ENCODE results near the gene DSEL.
A peak's percentile ranks its signal among the peaks of the same experiment; 100 is the strongest.

Gene DSEL

DNA sequence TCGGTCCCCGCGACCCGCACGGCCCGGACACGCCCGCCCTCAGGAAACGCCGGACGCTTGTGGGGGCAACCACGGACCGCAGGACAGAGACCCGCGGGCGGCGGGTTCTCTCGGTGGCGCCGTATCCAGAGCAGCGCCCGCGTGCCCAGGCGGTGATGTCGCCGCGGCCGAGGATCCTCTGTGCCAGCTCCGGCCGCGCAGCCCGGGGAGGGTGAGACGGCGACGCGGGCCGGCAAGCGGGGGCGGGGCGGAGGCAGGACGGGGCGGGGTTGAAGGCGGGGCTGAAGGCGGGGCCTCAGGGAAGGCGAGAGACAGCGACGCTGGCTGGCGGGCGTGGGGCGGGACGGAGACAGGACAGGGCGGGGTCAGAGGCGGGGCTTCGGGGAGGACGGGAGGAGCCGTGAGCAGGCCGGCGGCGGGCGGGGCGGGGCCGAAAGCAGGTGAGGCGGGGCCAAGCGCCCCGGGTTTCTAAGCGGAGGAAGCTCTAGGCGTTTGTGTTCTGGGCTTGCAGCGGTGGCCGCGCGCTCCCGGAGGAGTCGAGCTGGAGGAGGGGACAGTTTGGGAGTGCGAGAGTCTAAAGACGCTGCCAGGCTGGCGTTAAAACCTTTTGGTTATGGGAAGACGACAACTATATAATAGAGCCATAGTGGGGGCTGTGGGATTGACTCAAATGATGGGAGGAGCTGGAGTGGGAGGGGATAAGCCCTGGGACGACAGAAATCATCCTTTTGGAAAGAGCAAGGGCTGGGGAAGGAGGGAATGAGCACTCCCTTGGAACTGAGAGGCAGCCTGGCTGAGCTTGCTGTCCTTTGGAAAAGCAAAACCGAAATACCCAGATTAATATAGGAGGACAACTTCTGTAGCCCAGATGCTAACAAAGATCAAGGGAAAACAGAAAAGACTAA, at the start of gene DSEL:
TSS of gene DSEL (minus strand) at position 182 of the 905 bp plus-strand sequence. CDS start 2,112 bp downstream, outside the sequence.
- peak; percentile 98 for DNase-seq

GRCh38 chr18:67553437-67553836, 36.9 kb upstream of the DSEL start:
- peak; percentile 56 for DNase-seq

DNA sequence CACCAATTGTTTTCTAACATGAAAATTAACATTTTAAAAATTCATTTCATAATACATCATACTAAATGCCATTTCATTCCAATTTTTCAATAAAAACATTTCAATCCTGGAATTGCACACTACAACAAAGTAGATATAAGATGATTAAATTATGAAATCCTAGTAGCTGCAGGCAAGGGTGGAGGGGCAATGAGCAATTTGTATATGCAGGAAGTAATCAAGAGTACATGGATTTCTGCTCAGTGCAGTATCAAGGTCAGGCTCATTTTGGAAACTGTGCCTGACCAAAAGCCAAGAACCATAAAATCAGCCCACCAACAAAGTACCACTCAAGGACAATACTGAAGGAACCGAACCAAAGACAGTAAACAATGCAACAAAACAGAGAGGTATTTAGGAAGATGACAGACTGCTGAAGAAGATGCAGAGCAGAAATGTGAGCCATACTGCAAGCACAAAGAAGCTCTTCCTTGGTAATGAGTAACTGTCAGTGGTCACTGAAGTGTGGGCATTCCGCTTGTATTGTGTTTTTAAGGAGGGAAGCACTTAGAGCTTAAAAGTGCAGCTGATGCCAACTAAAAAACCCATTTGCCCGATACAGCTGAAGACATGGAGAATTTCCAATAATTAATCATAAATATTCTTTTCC, 34.5 kb upstream of the DSEL start:
- no peak for DNase-seq

DNA sequence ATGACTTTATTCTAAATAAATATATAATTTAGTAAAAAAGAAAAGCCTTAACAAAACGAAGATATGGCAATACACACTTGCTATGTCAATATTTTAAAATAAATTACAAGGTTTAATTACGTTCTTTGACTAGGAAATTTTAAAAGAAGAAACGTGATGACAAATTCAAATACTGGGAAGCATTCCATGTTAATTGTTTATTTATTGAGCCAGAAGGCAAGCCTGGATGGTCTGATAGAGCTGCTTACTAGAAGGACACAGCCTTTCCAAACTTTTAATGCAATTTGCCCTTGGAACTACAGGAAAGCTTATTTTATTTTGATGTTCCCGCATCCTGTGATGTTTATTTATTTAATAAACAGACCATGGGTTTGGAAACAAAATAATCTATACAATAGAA, 33.4 kb upstream of the DSEL start:
- peak; percentile 32 for DNase-seq

DNA sequence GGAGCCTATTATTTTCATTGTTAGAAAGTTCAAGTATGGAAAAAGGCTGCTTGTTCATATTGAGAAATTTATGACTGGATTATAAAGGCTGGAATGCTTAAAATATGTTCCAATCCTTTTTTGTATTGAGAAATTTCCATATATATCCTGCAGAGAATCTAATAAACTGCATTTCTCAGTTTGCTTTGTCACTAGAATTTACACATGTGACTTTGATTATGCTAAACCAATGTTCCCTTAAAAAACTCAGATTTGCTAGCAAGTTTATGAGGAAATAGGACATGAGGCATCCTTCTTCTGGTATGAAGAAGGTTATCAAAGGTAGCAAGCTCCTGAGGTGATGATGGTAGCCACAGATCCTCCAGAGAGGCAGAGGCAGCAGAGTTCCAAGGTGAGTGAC, 29.2 kb upstream of the DSEL start:
- DNase-seq: no peak

DNA sequence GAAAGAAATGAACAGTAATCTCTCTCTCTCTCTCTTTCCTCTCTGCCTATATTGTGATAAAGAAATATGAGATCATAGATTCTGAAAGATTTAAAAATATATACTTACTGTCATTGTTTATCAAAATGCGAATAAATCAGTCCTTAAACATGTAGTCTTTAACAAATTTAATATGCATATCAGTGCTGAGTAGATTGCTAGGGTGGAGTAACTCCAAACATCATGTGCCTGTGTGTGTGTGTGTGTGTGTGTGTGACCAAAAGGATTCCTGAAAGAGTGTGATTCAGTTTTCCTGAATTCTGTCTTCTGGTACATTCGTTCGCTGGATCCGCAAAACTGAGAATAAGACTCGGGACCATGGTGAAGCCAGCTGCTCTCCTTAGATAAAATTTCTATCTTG, 24.0 kb upstream of the DSEL start:
- DNase-seq: no peak

DNA sequence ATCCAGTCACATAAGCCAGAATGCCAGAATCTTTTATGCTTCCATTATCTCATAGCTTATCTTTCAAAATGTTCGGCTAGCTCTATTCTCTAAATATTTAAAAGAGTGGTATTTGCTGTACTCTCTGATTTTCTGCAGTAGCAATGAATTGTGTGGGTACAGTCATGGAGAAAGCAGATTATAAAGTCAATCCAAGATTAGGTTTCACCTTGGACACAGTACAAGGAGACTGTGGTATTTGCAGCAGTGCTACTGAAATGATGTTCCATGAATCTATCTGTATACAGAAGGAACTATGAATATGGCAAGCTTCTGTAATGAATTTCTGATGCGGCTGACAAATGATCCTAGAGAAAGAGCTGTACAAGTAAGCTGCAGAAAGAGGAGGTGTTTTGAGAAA, 15.4 kb upstream of the DSEL start:
- DNase-seq: no peak

GRCh38 chr18:67525328-67526099, 9.0 kb upstream of the DSEL start:
- DNase-seq: no peak

DNA sequence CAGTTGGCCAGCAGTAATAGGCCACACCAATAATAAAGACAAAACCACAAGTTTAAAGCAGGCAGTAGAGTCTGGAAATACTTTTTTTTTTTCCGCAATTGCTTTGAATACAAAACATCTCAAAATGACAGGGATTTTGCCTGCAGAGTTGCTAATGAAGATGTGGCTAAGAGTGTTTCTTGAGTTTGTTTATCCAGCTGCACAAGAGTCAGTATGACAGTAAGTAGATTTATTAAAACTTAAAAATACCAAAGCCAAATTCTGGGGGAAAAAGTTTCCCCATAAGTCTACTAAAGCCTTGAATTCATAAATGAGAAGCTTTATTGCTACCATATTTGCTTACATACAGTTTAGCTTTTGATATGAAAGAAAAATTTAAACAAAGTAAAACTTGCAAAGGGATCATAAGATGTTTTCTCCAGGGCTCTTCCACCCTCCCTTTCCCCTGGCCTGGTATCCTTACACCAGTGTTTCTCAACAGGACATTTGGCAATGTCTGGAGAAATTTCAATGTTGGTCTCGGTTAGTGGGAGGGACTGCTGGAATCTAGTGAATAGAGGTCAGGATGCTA, 3.9 kb upstream of the DSEL start:
- no peak for DNase-seq

GRCh38 chr18:67519592-67519991, 3.1 kb upstream of the DSEL start:
- no peak for DNase-seq

GRCh38 chr18:67518566-67518965, 2.0 kb upstream of the DSEL start:
- no peak for DNase-seq

DNA sequence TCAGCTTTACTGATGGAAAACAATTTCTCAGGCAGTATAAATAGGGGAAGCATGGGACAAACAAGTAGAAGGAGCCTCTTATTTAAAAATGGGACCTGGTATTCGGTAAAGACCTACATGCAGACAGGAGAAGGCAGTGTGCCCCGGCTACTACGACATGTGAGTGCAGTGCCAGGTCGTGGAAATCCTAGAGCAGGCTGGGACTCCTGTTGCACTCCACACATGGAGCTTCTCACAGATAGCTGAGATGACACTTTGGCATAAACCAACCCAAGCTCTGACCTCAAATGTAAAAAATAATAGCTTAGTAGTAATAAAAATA, 885 bp upstream of the DSEL start:
- peak; percentile 24 for DNase-seq

DNA sequence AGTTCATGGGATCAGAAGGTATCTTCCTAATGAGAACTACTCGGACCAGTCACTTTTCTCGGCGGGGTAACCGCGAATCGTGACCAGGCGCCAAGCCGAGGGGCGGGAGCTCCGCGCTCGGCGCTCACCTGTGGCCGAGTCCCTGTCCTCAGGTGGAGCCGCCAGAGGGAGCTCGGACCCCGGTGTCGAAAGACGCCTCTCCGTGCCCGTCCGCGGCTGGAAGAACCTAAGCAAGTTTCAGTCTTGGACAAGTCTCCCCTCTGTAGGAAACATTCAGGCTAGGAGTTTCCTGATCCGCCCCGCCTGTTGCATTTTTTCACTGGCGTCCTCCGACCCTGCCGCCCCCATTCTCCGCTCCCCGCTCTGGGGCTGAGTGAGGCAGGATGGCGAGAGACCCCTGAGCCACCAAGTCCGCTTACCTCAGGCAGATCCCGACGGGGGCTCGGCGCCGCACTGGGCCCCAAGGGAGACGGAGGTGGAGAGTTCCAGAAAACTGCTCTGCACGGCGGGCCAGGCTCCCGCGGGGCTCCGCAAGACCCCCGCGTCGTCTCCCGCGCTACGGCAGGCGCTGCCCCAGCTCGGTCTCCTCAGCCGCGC, 480 bp downstream of the DSEL start:
- peak; percentile 94 for DNase-seq

- no peak for DNase-seq
Measured at GRCh38 chr18:67514901-67515540, 1.5 kb downstream of the DSEL start.

DNA sequence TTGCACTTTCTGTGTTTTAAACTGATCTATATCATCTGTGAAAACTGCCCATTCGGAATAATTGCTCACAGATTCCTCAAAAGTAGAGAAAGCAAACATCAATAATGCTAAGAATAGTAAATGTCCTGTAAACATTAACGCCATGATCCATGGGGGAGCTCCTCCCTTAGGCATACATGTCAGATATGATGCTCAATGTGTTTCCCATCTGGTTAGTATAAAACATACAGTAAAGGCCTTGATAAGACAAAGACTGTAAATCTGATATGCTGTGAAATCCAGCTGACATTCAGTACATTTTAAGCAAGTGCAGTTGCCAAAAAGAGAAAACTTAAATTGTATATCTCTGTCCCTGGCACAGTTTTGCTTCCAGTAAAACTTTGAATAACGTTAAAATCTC, 2.1 kb downstream of the DSEL start:
- DNase-seq: no peak

GRCh38 chr18:67513280-67513679, 3.2 kb downstream of the DSEL start:
- DNase-seq: peak; percentile 25

DNA sequence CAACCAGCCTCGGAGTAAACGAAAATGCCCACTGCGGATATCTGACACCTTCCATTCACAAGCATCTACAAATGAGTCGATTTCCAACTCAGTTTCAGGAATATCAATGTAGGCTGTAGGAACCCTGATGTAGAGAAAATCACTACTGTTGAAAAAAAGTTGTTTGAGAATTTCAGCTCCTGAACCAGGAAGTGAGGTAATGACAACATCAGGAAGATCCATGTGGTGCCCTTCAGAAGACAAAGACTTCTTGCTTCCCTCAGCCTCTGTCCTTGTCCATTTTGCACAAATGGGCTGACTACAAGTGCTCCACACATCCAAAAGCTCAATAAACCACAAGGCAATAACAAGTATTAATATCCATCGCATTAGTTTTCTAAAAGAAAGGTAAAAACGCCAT, 4.7 kb downstream of the DSEL start:
- DNase-seq: no peak

DNA sequence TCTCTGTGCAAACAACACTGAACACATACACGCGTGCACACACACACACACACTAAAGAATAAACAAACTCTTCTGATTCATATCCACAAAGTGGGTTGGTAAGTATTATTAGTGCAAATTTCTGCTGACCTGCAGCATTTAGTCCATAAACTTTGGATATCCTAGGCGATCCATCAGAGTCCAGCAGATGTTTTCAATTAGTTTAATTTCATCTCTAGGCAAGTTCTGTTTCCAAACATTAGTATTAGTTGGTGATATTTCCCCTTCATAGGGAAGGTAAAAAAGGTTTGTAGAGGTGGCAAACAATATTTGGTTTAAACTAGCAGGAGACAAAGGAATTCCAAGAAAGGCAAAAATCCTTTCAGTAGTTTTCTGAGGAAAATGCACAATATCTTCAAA, 5.7 kb downstream of the DSEL start:
- DNase-seq: no peak

- no peak for DNase-seq
Measured at GRCh38 chr18:67509741-67510391, 6.7 kb downstream of the DSEL start.

- no peak for DNase-seq
Measured at GRCh38 chr18:67508146-67508545, 8.4 kb downstream of the DSEL start.

GRCh38 chr18:67504739-67505138, 11.8 kb downstream of the DSEL start:
- DNase-seq: no peak

All from NCI-H69 (cell line).